Measurements from ENCODE around the gene AUTS2.
"Not testable (repeated sequence)": the region's sequence is repeated elsewhere in the genome, so short reads cannot be mapped to it uniquely, and the experiment has no call there.

AUTS2 gene

DNA sequence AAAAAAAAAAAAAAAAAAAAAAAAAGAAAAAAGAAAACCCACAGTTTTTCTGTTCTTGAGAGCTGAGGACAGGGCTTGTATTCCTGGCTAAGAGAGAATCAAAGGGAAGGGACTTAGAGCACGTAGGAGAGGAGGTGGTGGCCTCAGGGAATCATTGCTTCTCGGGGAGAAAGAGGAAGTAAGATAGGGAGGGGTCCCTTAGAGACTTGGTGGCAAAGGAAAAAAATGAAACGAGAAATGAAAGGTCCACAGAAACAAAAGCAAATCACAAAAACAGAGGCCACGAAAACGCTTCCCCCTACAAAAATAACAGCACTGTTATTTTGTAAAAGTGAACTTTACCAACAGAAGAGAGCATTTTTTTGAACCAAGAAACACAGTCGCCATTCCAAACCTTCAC lies 1210.6 kb downstream of the AUTS2 start:
- DNase-seq (ENCODE audit: low read depth in 2 of 2, low spot score in 1 of 2) = no peak

DNA sequence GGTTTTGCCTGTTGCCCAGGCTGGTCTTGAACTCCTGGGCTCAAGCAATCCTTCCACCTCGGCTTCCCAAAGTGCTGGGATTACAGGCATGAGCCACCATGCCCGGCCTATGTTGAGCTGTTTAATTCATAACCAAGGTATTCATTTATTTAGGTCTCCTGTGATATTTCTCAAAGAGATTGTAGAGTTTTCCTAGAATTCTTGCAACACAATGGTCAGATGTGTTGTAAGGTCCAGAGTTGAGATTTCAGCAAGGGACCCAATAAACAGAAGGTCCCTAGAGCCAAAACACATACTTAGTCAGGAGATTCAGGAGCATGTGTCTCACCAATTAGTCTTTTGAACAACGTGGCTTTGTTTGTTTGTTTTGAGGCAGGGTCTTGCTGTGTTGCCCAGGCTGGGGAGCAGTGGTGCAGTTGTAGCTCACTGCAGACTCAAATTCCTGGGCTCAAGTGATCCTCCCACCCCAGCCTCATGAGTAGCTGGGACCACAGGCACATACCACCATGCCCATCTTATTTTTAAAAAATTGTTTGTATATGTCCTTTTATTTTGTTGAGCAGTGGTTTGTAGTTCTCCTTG lies 1212.4 kb downstream of the AUTS2 start:
- no peak for DNase-seq (ENCODE audit: low read depth in 2 of 2, low spot score in 1 of 2)

- no peak for DNase-seq (ENCODE audit: low read depth in 2 of 2, low spot score in 1 of 2)
Observed at GRCh38 chr7:70812511-70812910, 1214.2 kb downstream of the AUTS2 start.

DNA sequence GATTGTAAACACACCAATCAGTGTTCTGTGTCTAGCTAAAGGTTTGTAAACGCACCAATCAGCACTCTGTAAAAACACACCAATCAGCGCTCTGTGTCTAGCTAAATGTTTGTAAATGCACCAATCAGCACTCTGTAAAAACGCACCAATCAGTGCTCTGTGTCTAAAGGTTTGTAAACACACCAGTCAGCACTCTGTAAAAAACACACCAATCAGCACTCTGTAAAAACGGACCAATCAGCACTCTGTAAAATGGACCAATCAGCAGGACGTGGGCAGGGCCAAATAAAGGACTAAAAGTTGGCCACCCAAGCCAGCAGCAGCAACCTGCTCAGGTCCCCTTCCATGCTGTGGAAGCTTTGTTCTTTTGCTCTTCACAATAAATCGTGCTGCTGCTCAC lies 1224.2 kb downstream of the AUTS2 start:
- not testable (repeated sequence) for DNase-seq (ENCODE audit: low read depth in 2 of 2, low spot score in 1 of 2)

DNA sequence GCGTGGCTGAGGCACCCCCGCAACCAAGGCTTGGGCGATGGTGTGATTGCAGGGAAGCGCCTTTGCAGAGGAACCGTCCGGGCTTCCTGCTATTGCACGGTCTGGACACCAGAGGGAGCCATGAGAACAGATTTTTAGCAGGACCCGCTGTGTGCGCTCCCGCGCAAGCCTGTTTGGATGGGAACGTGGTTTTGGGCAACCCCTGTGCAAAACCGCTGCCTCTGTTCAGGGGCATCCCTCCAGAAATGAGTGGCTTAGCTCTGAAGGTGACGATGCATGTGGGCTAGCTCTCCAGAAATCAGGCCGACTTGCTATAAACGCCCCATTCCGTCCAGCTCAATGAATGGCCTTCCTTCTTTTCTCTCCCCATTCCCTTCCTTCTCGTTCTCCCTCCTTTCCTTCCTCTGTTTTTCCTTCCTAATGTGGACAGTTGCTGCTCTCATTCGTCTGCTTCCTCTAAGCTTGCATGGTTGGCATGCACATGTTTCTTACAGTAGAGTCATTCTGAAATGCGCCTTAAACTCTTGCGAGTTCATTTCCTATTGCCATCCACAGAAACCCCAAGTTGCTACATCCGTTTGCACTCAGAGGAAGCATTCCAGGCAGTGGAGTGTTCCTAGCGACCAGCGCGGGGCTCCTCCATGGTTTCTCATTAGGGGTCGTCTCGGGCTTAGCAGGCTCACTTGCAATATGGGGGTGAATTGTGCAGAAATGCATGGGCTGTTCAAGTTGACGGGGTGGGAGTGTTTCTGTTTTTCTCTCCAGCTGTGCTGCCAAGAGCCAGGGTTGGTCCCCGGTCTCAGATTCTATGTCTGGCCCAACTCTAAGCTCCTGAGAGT lies 1231.2 kb downstream of the AUTS2 start:
- DNase-seq (ENCODE audit: low read depth in 2 of 2, low spot score in 1 of 2) = peak; percentile 4 to 18

GRCh38 chr7:70830060-70830395 lies 1231.8 kb downstream of the AUTS2 start:
- no peak for DNase-seq (ENCODE audit: low read depth in 2 of 2, low spot score in 1 of 2)

DNA sequence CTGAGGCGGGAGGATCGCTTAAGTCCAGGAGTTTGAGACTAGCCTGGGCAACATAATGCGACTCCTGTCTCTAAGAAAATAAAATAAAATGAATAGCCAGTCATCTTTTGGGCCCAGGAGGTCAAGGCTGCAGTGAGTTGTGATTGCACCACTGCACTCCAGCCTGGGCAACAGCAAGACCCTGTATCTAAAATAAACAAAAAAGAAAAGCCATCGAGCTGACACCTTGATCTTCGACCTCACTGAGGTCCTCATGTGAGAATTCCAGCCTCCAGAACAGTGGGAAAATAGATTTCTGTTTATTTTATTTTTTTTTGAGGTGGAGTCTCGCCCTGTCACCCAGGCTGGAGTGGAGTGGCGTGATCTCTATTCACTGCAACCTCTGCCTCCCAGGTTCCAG lies 1232.2 kb downstream of the AUTS2 start:
- DNase-seq (ENCODE audit: low read depth in 2 of 2, low spot score in 1 of 2) = no peak

DNA sequence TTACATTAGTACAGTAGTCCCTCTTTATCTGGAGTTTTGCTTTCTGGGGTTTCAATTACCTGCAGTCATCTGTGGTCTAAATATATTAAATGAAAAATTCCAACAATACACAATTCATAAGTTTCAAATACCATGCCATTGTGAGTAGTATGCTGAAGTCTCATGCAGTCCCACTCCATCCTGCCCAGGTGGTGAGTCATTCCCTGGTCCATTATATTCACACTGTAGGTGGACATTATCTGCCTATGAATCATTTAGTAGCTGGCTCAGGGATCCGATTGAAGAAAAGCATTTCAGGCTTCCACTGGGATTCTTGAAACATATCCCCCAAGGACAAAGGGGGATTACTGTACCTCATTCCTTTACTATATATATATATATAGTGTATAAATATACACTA lies 1235.5 kb downstream of the AUTS2 start:
- no peak for DNase-seq (ENCODE audit: low read depth in 2 of 2, low spot score in 1 of 2)

- DNase-seq (ENCODE audit: low read depth in 2 of 2, low spot score in 1 of 2) = no peak
Observed at GRCh38 chr7:70834424-70834823, 1236.1 kb downstream of the AUTS2 start.

GRCh38 chr7:70835658-70836057 lies 1237.4 kb downstream of the AUTS2 start:
- DNase-seq (ENCODE audit: low read depth in 2 of 2, low spot score in 1 of 2) = no peak

DNA sequence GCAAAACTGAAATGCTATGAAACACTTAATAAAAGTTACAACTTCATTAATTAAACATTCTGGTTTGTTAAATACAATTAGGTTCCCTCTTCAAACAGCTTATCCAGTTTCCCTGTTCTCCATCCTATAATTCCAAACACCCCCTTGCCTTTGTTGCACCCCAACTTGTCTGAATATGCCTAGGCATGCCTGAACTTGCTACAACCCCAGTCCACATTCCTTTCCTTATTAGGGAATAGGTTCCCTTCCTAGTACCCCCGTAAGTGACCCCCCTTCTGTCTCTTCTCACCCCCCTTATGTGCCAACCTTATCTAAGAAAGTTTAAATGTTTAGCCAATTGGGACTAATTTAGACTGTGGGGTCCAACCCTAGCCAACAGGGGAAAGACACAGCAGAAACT lies 1238.0 kb downstream of the AUTS2 start:
- no peak for DNase-seq (ENCODE audit: low read depth in 2 of 2, low spot score in 1 of 2)

DNA sequence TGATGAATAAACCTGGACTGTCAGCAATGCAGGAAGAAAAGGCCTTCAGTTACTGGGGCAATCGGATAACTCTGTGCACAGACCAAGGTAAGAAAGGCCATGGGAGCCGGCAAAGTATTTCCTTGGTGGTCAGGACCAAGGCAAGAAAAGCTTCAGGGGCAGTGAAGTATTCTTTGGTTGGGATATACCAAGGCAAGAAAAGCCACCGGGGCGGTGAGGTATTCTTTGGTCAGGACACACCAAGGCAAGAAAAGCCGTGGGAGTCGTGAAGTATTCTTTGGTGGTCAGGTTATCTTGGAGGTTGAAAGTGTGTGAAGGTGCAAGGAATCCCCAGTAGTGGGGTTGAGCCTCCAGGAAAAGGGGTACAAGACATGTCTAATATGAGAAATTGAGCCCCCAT lies 1238.7 kb downstream of the AUTS2 start:
- no peak for DNase-seq (ENCODE audit: low read depth in 2 of 2, low spot score in 1 of 2)

GRCh38 chr7:70837589-70837988 lies 1239.3 kb downstream of the AUTS2 start:
- no peak for DNase-seq (ENCODE audit: low read depth in 2 of 2, low spot score in 1 of 2)

- DNase-seq (ENCODE audit: low read depth in 2 of 2, low spot score in 1 of 2) = no peak
Observed at GRCh38 chr7:70838292-70838907, 1240.1 kb downstream of the AUTS2 start.
